Immature natural killer cell (primary cell): Measurements from ENCODE around the gene SSBP4. TPM values are rescaled to one million over a fixed set of nuclear protein-coding genes. Genes with fewer than 3 reads are reported as not detected.

Experiments
- DNase-seq, 3 donors: peaks; one replicate each; pipeline ENCODE4 v3.0.0; 2022; ENCODE audit warnings: mixed read lengths in 1 of 3
- H3K27ac Mint-ChIP-seq, 6 donors: one replicate each; pipeline ENCODE4 v1.8.0; 2020; ENCODE audit warnings: mixed read lengths in 6 of 6, mild to moderate bottlenecking in 5 of 6, inconsistent platforms in 4 of 6, moderate library complexity in 3 of 6
- H3K27me3 Mint-ChIP-seq, 3 donors: one replicate each; pipeline ENCODE4 v1.8.0; 2020 to 2021; ENCODE audit warnings: low read depth in 3 of 3, mild to moderate bottlenecking in 3 of 3, mixed read lengths in 3 of 3, moderate library complexity in 3 of 3, inconsistent platforms in 1 of 3
- H3K36me3 Mint-ChIP-seq, 3 donors: one replicate each; pipeline ENCODE4 v1.8.0; 2020; ENCODE audit warnings: mixed read lengths in 3 of 3, inconsistent platforms in 2 of 3, mild to moderate bottlenecking in 2 of 3
- H3K4me1 Mint-ChIP-seq, 2 donors: one replicate each; pipeline ENCODE4 v1.8.0; 2020; ENCODE audit warnings: inconsistent platforms in 2 of 2, mild to moderate bottlenecking in 2 of 2, mixed read lengths in 2 of 2, moderate library complexity in 1 of 2
- H3K4me3 Mint-ChIP-seq, 5 donors: one replicate each; pipeline ENCODE4 v1.8.0; 2020; ENCODE audit warnings: mild to moderate bottlenecking in 5 of 5, mixed read lengths in 5 of 5, inconsistent platforms in 3 of 5, moderate library complexity in 3 of 5
- H3K9me3 Mint-ChIP-seq, 6 donors: one replicate each; pipeline ENCODE4 v1.8.0; 2020; ENCODE audit warnings: mild to moderate bottlenecking in 6 of 6, mixed read lengths in 6 of 6, inconsistent platforms in 4 of 6, moderate library complexity in 3 of 6
- polyA plus RNA-seq, 3 donors: library from polyadenylated mRNA; unstranded; fragments of 300-500 nt; fragmentation: Illumina TruSeq; gene quantifications; one replicate each; pipeline ENCODE4 v1.2.3, GENCODE V29; 2021

The SSBP4 gene
- polyA plus RNA-seq, 3 donors from 2014 or later, result 73.5 to 122 (median 107) TPM

GRCh38 chr19:18469069-18469846 is 50.1 kb downstream of the SSBP4 start:
- Mint-ChIP-seq H3K27ac (peak overlapping the region; percentile 4 to 76 (median 50)), H3K36me3 (peaks cover 0 to 4% (median 2%) of the 10 kb centered on the region in 3 donors), H3K9me3 (no peaks in the 10 kb centered on the region), H3K4me1 (peaks cover 42 to 43% of the 10 kb centered on the region in 2 donors), H3K27me3 (peaks cover 2 to 8% (median 4%) of the 10 kb centered on the region in 3 donors), H3K4me3 (no peak overlapping the region)
- DNase-seq, result peak; percentile 53 to 57 (median 57)

GRCh38 chr19:18470787-18471186 is 51.6 kb downstream of the SSBP4 start:
- Mint-ChIP-seq H3K27ac (peak overlapping the region in 4 of 6 donors; percentile 10 to 78 (median 51)), H3K4me3 (no peak overlapping the region), H3K36me3 (no peaks in the 10 kb centered on the region), H3K9me3 (no peaks in the 10 kb centered on the region), H3K4me1 (peaks cover 46 to 54% of the 10 kb centered on the region in 2 donors), H3K27me3 (peaks cover 7 to 14% (median 9%) of the 10 kb centered on the region in 3 donors)
- no peak for DNase-seq

- H3K27me3 Mint-ChIP-seq, result peaks cover 9 to 25% (median 9%) of the 10 kb centered on the region in 3 donors
- DNase-seq, result no peak
- H3K36me3 Mint-ChIP-seq, result no peaks in the 10 kb centered on the region
- peak overlapping the region in 1 of 5 donors; percentile 53 for H3K4me3 Mint-ChIP-seq
- no peaks in the 10 kb centered on the region for H3K9me3 Mint-ChIP-seq
- peaks cover 64 to 71% of the 10 kb centered on the region in 2 donors for H3K4me1 Mint-ChIP-seq
- peak overlapping the region; percentile 88 to 99 (median 96) for H3K27ac Mint-ChIP-seq
These were observed 54.0 kb downstream of the SSBP4 start for GRCh38 chr19:18473003-18473705.

GRCh38 chr19:18473706-18474087 is 54.5 kb downstream of the SSBP4 start:
- peaks cover 70 to 74% of the 10 kb centered on the region in 2 donors for H3K4me1 Mint-ChIP-seq
- peaks cover 9 to 24% (median 9%) of the 10 kb centered on the region in 3 donors for H3K27me3 Mint-ChIP-seq
- DNase-seq, result no peak
- H3K4me3 Mint-ChIP-seq, result peak overlapping the region in 1 of 5 donors; percentile 30
- H3K36me3 Mint-ChIP-seq, result no peaks in the 10 kb centered on the region
- H3K27ac Mint-ChIP-seq, result peak overlapping the region; percentile 83 to 99 (median 96)
- no peaks in the 10 kb centered on the region for H3K9me3 Mint-ChIP-seq

GRCh38 chr19:18474366-18474887 is 55.2 kb downstream of the SSBP4 start:
- Mint-ChIP-seq H3K4me1 (peaks cover 77 to 81% of the 10 kb centered on the region in 2 donors), H3K27me3 (peaks cover 9 to 23% (median 11%) of the 10 kb centered on the region in 3 donors), H3K9me3 (no peaks in the 10 kb centered on the region), H3K27ac (peak overlapping the region; percentile 95 to 99 (median 97)), H3K36me3 (no peaks in the 10 kb centered on the region), H3K4me3 (peak overlapping the region; percentile 68 to 85 (median 75))
- no peak for DNase-seq

- Mint-ChIP-seq H3K9me3 (no peaks in the 10 kb centered on the region), H3K27me3 (peaks cover 11 to 23% (median 11%) of the 10 kb centered on the region in 3 donors), H3K4me1 (peaks cover 80 to 81% of the 10 kb centered on the region in 2 donors), H3K4me3 (peak overlapping the region; percentile 68 to 85 (median 75)), H3K36me3 (no peaks in the 10 kb centered on the region), H3K27ac (peak overlapping the region; percentile 95 to 99 (median 98))
- peak; percentile 79 to 84 (median 82) for DNase-seq
These were observed 55.8 kb downstream of the SSBP4 start for GRCh38 chr19:18475004-18475453.

GRCh38 chr19:18475762-18476331 is 56.6 kb downstream of the SSBP4 start:
- H3K4me1 Mint-ChIP-seq, result peaks cover 79 to 80% of the 10 kb centered on the region in 2 donors
- H3K4me3 Mint-ChIP-seq, result peak overlapping the region; percentile 68 to 85 (median 75)
- no peaks in the 10 kb centered on the region for H3K36me3 Mint-ChIP-seq
- no peaks in the 10 kb centered on the region for H3K9me3 Mint-ChIP-seq
- no peak for DNase-seq
- peaks cover 11 to 23% (median 11%) of the 10 kb centered on the region in 3 donors for H3K27me3 Mint-ChIP-seq
- H3K27ac Mint-ChIP-seq, result peak overlapping the region; percentile 95 to 99 (median 98)

- peak overlapping the region; percentile 24 to 75 (median 42) for H3K4me3 Mint-ChIP-seq
These were observed 57.4 kb downstream of the SSBP4 start for GRCh38 chr19:18476507-18477041.

GRCh38 chr19:18477042-18477779 is 58.0 kb downstream of the SSBP4 start:
- Mint-ChIP-seq H3K9me3 (no peaks in the 10 kb centered on the region), H3K4me1 (peaks cover 86 to 88% of the 10 kb centered on the region in 2 donors), H3K27me3 (peaks cover 11 to 26% (median 13%) of the 10 kb centered on the region in 3 donors), H3K27ac (peak overlapping the region; percentile 80 to 99 (median 97)), H3K4me3 (peak overlapping the region; percentile 5 to 75 (median 42)), H3K36me3 (no peaks in the 10 kb centered on the region)
- DNase-seq, result peak in 2 of 3 donors; percentile 43 to 47

More at GRCh38 chr19:18476507-18477041, 57.4 kb downstream of the SSBP4 start:
- DNase-seq, result no peak
- Mint-ChIP-seq H3K27me3 (peaks cover 11 to 26% (median 13%) of the 10 kb centered on the region in 3 donors), H3K27ac (peak overlapping the region; percentile 80 to 99 (median 97)), H3K9me3 (no peaks in the 10 kb centered on the region), H3K4me1 (peaks cover 86 to 88% of the 10 kb centered on the region in 2 donors), H3K36me3 (no peaks in the 10 kb centered on the region)

GRCh38 chr19:18477974-18478373 is 58.8 kb downstream of the SSBP4 start:
- Mint-ChIP-seq H3K4me3 (peak overlapping the region; percentile 5 to 84 (median 41)), H3K4me1 (peaks cover 86% of the 10 kb centered on the region in 2 donors), H3K9me3 (no peaks in the 10 kb centered on the region), H3K27me3 (peaks cover 11 to 26% (median 13%) of the 10 kb centered on the region in 3 donors), H3K27ac (peak overlapping the region; percentile 80 to 99 (median 97)), H3K36me3 (no peaks in the 10 kb centered on the region)
- no peak for DNase-seq

GRCh38 chr19:18478545-18479311 is 59.5 kb downstream of the SSBP4 start:
- peak; percentile 62 to 72 (median 68) for DNase-seq
- H3K9me3 Mint-ChIP-seq, result no peaks in the 10 kb centered on the region
- peaks cover 11 to 25% (median 14%) of the 10 kb centered on the region in 3 donors for H3K27me3 Mint-ChIP-seq
- peaks cover 82 to 86% of the 10 kb centered on the region in 2 donors for H3K4me1 Mint-ChIP-seq
- no peaks in the 10 kb centered on the region for H3K36me3 Mint-ChIP-seq
- peak overlapping the region; percentile 91 to 99 (median 98) for H3K27ac Mint-ChIP-seq
- peak overlapping the region; percentile 73 to 85 (median 84) for H3K4me3 Mint-ChIP-seq
